Measurements from ENCODE around the gene TOM1L2. TPM values are rescaled to one million over a fixed set of nuclear protein-coding genes. Genes with fewer than 3 reads are reported as not detected.
"Not testable (repeated sequence)": the region's sequence is repeated elsewhere in the genome, so short reads cannot be mapped to it uniquely, and the experiment has no call there.

TOM1L2 gene
- polyA plus RNA-seq, 3 donors = 34.9 to 53.2 (median 37.3) TPM

GRCh38 chr17:17979778-17980177 is 7.6 kb upstream of the TOM1L2 start:
- DNase-seq (ENCODE audit: extremely low read depth in 1 of 11, low read depth in 9 of 11, low spot score in 4 of 11) = no peak

GRCh38 chr17:17978481-17979424 is 6.6 kb upstream of the TOM1L2 start:
- no peak for DNase-seq (ENCODE audit: extremely low read depth in 1 of 11, low read depth in 9 of 11, low spot score in 4 of 11)

- no peak for DNase-seq (ENCODE audit: extremely low read depth in 1 of 11, low read depth in 9 of 11, low spot score in 4 of 11)
Measured at GRCh38 chr17:17976931-17977570, 4.9 kb upstream of the TOM1L2 start.

DNA sequence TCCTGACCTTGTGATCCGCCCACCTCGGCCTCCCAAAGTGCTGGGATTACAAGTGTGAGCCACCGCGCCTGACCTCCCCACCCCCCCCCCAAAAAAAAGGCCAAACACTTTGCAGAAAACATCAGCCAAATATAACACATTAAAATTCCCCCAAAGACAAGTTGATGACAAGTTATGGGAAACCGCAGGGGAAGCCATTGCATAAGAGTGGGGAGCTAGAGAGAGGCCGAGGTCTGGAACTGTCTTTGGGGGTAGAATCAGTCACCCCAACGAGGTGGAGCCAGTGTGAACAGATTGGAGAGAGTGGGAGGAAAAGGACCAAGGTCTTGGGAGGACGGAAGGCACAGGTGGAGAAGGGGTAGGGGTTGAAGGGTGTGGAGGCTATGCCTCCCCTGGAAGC is 3.2 kb upstream of the TOM1L2 start:
- DNase-seq (ENCODE audit: extremely low read depth in 1 of 11, low read depth in 9 of 11, low spot score in 4 of 11) = no peak

DNA sequence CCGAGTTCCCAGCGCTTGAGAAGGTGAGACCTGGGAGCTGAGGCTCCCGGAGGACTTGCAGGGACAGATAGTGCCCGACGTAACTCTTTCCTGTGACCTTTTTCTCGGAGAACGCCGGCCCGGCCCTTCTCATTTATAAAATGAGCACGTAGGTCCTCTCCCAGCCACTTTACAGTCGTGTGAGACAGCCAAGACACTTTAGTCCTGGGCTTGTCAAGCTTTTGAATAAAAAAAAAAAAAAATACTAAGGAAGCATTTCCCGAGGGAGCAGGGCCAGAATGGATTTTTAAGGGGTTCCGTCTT is 703 bp upstream of the TOM1L2 start:
- DNase-seq (ENCODE audit: extremely low read depth in 1 of 11, low read depth in 9 of 11, low spot score in 4 of 11) = no peak

DNA sequence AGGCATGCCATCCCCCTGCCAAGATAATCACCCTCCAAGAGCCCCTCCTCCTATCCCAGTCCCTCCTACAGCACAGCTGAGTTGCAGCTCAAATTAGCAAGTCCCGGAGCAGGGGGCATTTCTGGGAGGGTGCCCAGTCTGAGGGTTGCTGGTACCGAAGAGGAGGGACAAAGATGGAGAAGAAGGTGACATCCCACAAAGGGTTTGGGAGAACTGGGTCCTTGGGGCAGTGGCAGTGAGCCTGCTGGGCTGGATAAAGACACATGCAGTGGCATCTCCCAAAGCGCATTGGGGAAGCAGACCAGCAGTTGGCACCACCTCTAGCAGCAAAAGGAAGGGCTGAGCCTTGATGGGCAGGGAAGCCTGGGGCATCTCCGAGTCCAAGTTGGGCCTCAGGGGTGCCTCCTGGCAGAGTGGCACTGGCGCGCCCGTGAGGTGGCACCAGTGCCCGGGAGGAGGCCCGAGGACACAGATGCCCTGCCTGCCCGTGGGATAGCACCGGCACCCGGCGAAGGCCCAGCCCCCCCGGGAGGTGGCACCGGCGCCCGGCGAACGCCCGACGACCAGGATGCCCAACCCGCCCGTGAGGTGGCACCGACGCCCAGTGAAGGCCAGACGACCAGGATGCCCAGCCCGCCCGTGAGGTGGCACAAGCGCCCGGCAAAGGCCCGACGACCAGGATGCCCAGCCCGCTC is 622 bp downstream of the TOM1L2 start:
- DNase-seq (ENCODE audit: extremely low read depth in 1 of 11, low read depth in 9 of 11, low spot score in 4 of 11) = no peak

- DNase-seq (ENCODE audit: extremely low read depth in 1 of 11, low read depth in 9 of 11, low spot score in 4 of 11) = no peak
Measured at GRCh38 chr17:17970699-17971430, 1.3 kb downstream of the TOM1L2 start.

- DNase-seq (ENCODE audit: extremely low read depth in 1 of 11, low read depth in 9 of 11, low spot score in 4 of 11) = no peak
Measured at GRCh38 chr17:17966399-17966798, 5.8 kb downstream of the TOM1L2 start.

- DNase-seq (ENCODE audit: extremely low read depth in 1 of 11, low read depth in 9 of 11, low spot score in 4 of 11) = no peak
Measured at GRCh38 chr17:17965152-17965721, 7.0 kb downstream of the TOM1L2 start.

DNA sequence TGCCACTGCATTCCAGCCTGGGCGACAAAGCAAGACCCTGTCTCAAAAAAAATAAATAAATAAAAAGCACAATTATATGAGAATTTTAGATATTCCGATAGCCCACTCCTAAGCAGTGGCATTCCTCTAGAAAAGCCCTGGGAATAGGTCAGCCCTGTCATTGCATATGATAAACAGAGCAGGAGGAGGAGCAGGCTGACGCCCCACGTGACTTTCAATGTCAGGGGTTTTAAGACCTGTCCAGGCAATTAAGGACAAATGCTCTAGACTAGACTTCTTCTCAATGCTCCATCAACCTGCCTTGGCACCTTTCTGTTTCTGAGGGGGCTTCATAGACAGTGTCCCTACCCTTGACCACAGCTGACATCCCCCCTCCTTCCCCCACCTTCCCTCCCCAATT is 7.5 kb downstream of the TOM1L2 start:
- no peak for DNase-seq (ENCODE audit: extremely low read depth in 1 of 11, low read depth in 9 of 11, low spot score in 4 of 11)

DNA sequence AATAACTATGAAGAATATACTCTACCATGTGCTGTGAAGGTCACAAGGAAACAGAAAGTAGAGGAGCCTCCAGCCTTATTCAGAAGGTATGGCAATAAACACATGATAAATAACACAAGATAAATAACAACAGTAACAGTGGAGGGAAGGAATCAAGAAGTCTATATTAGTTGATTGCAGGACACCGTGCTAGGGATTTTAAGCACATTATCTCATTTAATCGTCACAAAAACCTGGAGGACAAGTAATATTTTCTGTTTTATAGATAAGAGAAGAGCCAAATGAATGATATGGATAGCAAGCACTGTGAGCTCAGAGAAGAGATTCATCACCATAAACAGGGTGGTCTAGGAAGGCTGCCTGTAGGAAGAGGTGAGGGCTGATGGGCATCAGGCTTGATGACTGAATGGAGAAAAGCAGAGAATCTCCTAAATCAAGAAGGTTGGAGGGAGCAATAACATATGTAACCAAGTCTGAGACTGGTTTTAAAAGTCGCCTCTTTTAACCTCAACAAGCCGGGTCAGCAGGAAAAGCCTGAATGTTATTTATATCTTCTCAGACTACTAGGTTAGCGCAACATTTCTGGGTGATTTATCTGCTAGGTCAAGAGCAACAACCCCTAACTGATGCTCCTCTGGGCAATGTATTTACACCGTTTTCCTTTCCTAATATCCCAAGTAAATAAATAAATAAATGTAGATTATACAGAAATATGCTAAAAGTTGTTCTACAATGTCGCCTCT is 8.3 kb downstream of the TOM1L2 start:
- DNase-seq (ENCODE audit: extremely low read depth in 1 of 11, low read depth in 9 of 11, low spot score in 4 of 11) = no peak

DNA sequence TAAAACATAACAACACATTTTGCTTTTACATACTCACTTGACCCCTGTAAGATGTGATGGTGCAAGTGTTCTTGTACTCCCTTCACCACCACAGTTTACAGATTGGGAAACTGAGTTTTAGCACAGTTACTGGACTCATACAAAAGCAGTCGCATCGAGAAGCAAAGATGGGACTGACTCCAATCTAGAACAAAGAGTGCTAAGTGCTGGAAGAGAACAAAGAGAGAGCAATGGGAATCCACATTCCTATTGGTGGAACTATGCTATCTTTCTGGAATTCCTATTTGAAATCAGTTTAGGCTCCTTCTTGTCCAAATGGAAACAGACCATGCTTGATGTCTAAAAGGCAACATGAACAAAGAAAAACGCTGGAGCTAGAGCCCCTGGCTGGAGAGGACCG is 9.1 kb downstream of the TOM1L2 start:
- DNase-seq (ENCODE audit: extremely low read depth in 1 of 11, low read depth in 9 of 11, low spot score in 4 of 11) = no peak

- no peak for DNase-seq (ENCODE audit: extremely low read depth in 1 of 11, low read depth in 9 of 11, low spot score in 4 of 11)
Measured at GRCh38 chr17:17960500-17961030, 11.6 kb downstream of the TOM1L2 start.

DNA sequence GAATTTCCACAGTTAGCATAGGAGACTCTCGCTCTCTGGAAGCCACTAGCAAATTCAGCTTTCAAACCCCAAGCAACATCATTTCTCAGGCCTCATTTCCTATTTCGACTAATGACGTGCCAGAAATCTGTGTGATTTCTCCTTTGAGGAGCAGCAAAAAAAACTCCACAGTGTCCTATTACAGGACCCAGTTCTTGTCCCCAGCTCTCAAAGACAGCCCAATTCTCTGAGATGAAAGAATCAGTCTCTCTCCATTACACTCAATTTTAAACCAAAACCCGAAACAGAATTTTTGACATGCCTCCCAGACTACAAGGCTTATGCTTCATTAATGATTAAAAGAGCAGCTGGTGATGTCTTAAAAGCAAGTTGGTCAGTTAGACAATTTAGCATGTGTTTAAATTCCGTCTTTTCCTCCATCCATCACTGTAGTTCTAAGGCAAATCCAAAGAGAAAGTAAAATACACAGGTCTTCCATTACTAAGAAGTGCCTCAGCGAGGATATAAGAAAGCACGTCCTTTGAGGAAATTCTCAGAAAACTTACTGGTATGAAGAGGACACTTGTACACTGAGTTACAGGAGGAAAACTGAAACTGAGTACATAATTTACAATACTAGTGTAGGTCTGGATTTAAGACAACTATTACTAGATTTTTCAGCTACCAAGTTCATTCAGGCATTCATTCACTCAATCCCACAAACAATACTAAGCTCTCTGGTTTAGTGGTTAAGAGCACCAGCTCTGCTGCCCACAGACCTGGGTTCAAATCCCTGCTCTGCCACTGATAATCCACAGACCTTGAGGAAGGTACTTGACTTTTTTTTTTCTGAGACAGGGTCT is 12.5 kb downstream of the TOM1L2 start:
- no peak for DNase-seq (ENCODE audit: extremely low read depth in 1 of 11, low read depth in 9 of 11, low spot score in 4 of 11)

DNA sequence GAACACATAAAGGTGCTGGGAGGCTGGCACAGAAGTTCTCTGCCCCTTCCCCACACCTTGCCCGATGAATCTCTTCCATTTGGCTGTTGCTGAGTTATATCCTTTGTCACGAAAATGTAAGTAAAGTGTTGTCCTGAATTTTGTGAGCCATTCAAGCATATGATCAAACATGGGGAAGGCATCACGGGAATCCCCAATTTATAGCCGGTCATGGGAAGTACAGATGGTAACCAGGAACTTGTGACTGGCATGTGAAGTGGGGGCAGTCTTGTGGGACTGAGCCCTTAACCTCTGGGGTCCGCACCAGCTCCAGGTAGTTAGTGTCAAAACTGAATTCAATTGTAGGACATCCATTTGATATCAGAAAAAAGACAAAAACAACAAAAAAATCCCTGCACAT is 13.2 kb downstream of the TOM1L2 start:
- no peak for DNase-seq (ENCODE audit: extremely low read depth in 1 of 11, low read depth in 9 of 11, low spot score in 4 of 11)

DNA sequence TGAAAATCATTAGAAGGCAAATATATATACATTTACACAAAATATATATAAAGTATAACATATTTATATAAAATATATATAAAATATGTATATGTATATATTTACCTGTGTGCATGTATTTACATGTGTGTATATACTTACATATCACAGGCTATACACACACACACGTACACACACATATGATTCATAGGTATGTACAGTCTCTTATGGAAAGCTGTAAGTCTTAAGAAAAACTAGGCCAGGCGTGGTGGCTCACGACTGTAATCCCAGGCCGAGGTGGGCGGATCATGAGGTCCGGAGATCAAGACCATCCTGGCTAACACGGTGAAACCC is 14.7 kb downstream of the TOM1L2 start:
- DNase-seq (ENCODE audit: extremely low read depth in 1 of 11, low read depth in 9 of 11, low spot score in 4 of 11) = no peak

DNA sequence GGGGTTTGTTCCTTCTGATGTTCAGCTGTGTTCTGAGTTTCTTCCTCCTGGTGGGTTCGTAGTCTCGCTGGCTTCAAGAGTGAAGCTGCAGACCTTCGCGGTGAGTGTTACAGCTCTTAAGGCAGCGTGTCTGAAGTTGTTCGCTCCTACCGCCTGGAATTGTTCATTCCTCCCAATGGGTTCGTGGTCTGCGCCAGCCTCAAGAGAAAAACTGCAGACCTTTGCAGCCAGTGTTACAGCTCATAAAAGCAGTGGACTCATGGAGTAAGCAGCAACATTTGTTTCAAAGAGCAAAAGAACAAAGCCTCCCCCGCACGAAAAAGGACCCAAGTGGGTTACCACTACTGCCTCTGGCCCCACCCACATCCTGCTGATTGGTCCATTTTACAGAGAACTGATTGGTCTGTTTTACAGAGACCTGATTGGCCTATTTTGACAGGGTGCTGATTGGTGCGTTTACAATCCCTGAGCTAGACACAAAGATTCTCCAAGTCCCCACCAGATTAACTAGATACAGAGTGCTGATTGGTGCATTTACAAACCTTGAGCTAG is 16.3 kb downstream of the TOM1L2 start:
- not testable (repeated sequence) for DNase-seq (ENCODE audit: extremely low read depth in 1 of 11, low read depth in 9 of 11, low spot score in 4 of 11)
